MCF 10A (cell line): ENCODE measurements around the gene UTF1. TPM values are rescaled to one million over a fixed set of nuclear protein-coding genes. Genes with fewer than 3 reads are reported as not detected.

ENCODE experiments used
- BruUV-seq: library from RNA; stranded (reverse); fragments of 400-500 nt; replicated peaks from 2 replicates; lab custom pipeline; 2021; lab: Mats Ljungman, UMichigan
- CTCF ChIA-PET: fragments of 300-600 bp; sonication (Branson Sonifier 250); formaldehyde crosslinking; extraction: SDS; loops from one replicate; lab custom pipeline; 2021; ENCODE audit warnings: antibody characterized with exemption, inconsistent platforms; lab: Yijun Ruan, JAX
- POLR2A ChIA-PET: fragments of 300-600, 350-650 bp; sonication (Branson Sonifier 250); formaldehyde crosslinking; extraction: SDS; loops from one replicate; lab custom pipeline; 2020; ENCODE audit warnings: antibody characterized with exemption, inconsistent platforms; lab: Yijun Ruan, JAX
- DNase-seq: peaks from one replicate; pipeline ENCODE4 v3.0.0-alpha.2; 2018; ENCODE audit not compliant: unreplicated experiment
- H3K27ac Mint-ChIP-seq: one replicate; pipeline ENCODE4 v1.8.0; 2022; ENCODE audit warnings: mild to moderate bottlenecking, low read depth, mixed read lengths; ENCODE audit not compliant: unreplicated experiment
- H3K27me3 Mint-ChIP-seq: one replicate; pipeline ENCODE4 v1.8.0; 2022; ENCODE audit warnings: mixed read lengths; ENCODE audit not compliant: insufficient read depth, unreplicated experiment
- H3K36me3 Mint-ChIP-seq: one replicate; pipeline ENCODE4 v1.8.0; 2022; ENCODE audit warnings: mild to moderate bottlenecking, moderate library complexity, mixed read lengths; ENCODE audit not compliant: insufficient read depth, unreplicated experiment
- H3K4me1 Mint-ChIP-seq: one replicate; pipeline ENCODE4 v1.8.0; 2022; ENCODE audit warnings: mixed read lengths; ENCODE audit not compliant: insufficient read depth, unreplicated experiment
- H3K4me3 Mint-ChIP-seq: one replicate; pipeline ENCODE4 v1.8.0; 2022; ENCODE audit warnings: mild to moderate bottlenecking, moderate library complexity, mixed read lengths; ENCODE audit not compliant: unreplicated experiment
- H3K9me3 Mint-ChIP-seq: one replicate; pipeline ENCODE4 v1.8.0; 2022; ENCODE audit warnings: mixed read lengths; ENCODE audit not compliant: unreplicated experiment
- intact Hi-C: fragments of 100-400 bp; cut with micrococcal nuclease; formaldehyde crosslinking; loops from 2 replicates; pipeline ENCODE4 v1.14.1; 2022
- total RNA-seq: library from RNA; stranded (reverse); gene quantifications from 2 replicates; pipeline ENCODE4 v1.2.3, GENCODE V29; 2022
- TF ChIP-seq, protein P1 (sequence below): fragments of 200-600 bp; IDR thresholded peaks from one replicate; pipeline ENCODE4 v1.8.0; 2022; ENCODE audit warnings: antibody characterized with exemption, mild to moderate bottlenecking; ENCODE audit not compliant: unreplicated experiment

UTF1 gene
- total RNA-seq, 1 experiment from 2014 or later, result not detected

DNA sequence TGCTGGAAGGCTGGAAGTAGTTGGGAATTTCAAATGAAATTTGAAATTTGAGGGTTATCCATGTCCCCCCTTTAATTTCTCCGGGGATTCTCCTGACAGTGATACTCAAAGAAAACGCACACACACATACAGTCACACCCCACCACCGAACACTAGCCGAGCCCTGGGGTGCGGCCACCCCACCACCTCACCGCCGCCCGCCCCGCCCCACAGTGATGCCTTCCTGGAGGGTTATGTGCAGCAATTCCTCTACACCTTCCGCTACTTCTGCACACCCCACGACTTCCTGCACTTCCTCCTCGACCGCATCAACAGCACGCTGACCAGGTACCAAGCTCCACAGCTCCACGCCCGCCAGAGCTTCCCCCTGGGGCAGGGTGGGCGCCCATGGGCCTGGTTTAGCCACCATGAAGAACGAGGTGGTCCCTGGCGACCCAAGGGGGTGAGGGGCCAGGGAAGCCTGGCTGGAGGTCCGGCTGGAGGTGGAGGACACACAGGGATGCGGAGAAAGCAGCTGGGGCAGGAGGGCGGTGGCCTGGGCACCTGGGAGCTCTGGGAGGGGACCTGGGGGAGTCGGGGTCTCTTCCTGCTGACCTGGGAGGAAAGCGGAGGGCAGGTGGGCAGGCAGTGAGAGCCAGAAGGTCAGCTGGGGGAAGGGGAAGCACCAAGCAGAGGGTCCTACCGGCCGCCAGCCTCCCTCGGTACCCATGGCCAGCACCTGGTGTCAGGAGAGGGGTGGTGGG is 19.4 kb upstream of the UTF1 start:
- intact Hi-C loops, result no loop called here
- BruUV-seq, result no TSS peak
- H3K36me3 Mint-ChIP-seq, result no peaks in the 10 kb centered on the region
- CTCF ChIA-PET, result no interaction called here
- DNase-seq, result no peak
- no peak overlapping the region for H3K4me3 Mint-ChIP-seq
- no peak overlapping the region for H3K27ac Mint-ChIP-seq
- no peaks in the 10 kb centered on the region for H3K4me1 Mint-ChIP-seq
- TF ChIP-seq, protein P1, sequence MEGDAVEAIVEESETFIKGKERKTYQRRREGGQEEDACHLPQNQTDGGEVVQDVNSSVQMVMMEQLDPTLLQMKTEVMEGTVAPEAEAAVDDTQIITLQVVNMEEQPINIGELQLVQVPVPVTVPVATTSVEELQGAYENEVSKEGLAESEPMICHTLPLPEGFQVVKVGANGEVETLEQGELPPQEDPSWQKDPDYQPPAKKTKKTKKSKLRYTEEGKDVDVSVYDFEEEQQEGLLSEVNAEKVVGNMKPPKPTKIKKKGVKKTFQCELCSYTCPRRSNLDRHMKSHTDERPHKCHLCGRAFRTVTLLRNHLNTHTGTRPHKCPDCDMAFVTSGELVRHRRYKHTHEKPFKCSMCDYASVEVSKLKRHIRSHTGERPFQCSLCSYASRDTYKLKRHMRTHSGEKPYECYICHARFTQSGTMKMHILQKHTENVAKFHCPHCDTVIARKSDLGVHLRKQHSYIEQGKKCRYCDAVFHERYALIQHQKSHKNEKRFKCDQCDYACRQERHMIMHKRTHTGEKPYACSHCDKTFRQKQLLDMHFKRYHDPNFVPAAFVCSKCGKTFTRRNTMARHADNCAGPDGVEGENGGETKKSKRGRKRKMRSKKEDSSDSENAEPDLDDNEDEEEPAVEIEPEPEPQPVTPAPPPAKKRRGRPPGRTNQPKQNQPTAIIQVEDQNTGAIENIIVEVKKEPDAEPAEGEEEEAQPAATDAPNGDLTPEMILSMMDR, result no peak
- POLR2A ChIA-PET, result interaction anchor here (0.7 kb wide), 1 partner anchor 103 kb away, joined by 3 read pairs; no protein-coding TSS in a partner anchor
- H3K9me3 Mint-ChIP-seq, result no peaks in the 10 kb centered on the region
- H3K27me3 Mint-ChIP-seq, result no peaks in the 10 kb centered on the region

DNA sequence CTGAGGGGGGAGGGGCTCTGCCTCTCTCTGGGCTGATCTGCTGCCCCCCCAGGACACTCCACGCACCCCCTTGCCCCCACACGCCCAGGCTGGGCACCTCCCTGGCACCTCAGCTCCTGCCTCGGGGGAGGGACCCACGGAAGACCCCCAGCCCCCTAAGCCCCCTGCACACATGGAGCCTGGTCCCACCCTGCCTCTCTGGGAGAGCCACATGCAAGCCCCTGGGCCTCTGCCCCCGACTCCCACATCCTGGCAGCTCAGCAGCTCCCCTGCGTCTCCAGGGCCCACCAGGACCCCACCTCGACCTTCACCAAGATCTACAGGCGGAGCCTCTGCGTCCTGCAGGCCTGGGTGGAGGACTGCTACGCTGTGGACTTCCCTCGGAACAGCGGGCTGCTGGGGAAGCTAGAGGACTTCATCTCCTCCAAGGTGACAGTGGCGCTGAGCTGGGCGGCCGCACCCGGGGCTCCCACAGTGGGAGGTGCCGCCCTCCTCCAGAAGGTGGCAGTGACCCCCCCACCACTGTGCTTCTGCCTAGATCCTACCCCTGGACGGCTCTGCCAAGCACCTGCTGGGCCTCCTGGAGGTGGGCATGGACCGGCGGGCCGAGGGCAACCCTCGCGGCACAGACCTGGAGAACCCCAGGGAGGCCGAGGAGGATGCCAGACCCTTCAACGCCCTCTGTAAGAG is 18.7 kb upstream of the UTF1 start:
- H3K27ac Mint-ChIP-seq, result no peak overlapping the region
- TF ChIP-seq, protein P1, result no peak
- H3K9me3 Mint-ChIP-seq, result peaks cover 1% of the 10 kb centered on the region
- H3K4me1 Mint-ChIP-seq, result no peaks in the 10 kb centered on the region
- intact Hi-C loops, result no loop called here
- no peaks in the 10 kb centered on the region for H3K27me3 Mint-ChIP-seq
- no peak overlapping the region for H3K4me3 Mint-ChIP-seq
- H3K36me3 Mint-ChIP-seq, result no peaks in the 10 kb centered on the region
- no peak for DNase-seq
- POLR2A ChIA-PET, result interaction anchor here (0.7 kb wide), 1 partner anchor 103 kb away, joined by 3 read pairs; no protein-coding TSS in a partner anchor
- BruUV-seq, result no TSS peak
- CTCF ChIA-PET, result no interaction called here

DNA sequence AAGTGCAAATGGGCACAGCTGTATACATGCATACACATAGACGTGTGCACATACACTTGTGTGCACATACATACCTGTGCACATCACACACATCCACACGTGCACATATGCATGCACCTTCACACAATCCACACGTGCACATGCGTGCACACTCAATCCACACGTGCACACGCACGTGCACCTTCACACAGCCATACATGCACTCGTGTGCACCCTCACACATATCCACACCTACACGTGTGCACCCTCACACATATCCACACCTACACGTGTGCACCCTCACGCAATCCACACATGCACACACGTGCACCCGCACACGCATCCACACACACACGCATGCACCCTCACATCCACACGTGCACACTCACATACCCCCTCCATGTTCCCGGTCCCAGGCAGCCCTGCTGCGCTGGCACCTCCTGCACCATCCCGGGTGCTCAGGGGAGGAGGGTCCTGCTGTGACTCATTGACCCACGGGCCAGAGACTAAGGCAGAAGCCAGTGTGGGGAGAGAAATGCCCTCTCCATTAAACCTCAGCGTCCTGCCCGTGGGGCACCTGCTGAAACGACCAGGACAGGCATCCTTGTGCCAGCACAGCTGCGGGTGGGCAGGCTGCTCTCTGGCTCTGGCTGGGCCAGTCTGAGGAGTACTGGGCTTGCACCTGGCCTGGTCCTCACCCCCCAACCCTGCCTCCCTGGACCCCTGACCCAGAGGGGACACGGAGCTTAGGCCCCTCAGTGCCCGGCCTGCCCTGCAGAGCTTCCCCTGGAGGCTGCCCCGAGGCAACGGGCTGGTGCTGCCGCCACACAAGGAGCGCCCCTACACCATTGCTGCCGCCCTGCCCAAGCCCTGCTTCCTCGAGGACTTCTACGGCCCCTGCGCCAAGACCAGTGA is 17.8 kb upstream of the UTF1 start:
- no peak overlapping the region for H3K27ac Mint-ChIP-seq
- CTCF ChIA-PET, result no interaction called here

More for the DNA sequence above, 17.8 kb upstream of the UTF1 start:
- Mint-ChIP-seq H3K4me3 (no peak overlapping the region), H3K4me1 (no peaks in the 10 kb centered on the region), H3K36me3 (no peaks in the 10 kb centered on the region), H3K27me3 (no peaks in the 10 kb centered on the region), H3K9me3 (peaks cover 8% of the 10 kb centered on the region)
- POLR2A ChIA-PET, result no interaction called here
- TF ChIP-seq, protein P1, result no peak
- intact Hi-C loops, result no loop called here
- no TSS peak for BruUV-seq
- no peak for DNase-seq
